ENCODE data around the gene CNNM1.

Gene CNNM1

DNA sequence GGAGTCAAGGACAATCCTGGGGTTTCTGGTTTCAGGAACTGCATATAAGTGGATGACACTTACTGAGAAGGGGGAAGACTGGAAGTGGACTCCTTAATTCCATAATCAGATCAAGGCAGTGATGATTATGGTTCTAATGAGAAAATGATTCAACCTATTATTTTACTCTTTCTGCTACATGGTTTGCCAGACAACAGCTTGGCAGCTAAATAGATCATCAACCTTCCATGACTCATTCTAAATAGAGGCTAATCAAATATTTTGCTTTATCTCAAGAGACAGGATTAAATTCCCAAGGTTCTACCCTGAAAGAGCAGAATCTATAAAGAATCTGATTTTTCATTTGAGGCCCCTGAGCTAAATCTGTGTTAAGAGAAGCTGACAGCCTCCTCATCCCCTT is 46.3 kb downstream of the CNNM1 start:
- no peak for DNase-seq

DNA sequence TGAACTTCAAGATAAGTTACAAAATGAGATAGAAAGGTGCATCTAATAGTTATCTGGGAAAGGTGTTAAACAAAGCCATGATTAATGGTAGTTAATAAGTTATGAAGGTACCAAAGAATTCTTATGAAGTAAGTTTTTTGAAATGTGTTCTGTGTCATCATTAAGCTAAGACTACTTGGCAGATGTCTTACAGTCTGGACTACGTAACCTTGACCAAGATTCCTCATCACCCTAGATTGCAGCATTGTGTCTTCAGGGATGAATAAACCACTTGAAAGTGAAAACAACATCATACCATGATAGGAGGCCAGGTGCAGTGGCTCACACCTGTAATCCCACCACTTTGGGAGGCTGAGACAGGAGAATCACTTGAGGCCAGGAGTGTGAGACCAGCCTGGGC is 53.0 kb downstream of the CNNM1 start:
- no peak for DNase-seq

DNA sequence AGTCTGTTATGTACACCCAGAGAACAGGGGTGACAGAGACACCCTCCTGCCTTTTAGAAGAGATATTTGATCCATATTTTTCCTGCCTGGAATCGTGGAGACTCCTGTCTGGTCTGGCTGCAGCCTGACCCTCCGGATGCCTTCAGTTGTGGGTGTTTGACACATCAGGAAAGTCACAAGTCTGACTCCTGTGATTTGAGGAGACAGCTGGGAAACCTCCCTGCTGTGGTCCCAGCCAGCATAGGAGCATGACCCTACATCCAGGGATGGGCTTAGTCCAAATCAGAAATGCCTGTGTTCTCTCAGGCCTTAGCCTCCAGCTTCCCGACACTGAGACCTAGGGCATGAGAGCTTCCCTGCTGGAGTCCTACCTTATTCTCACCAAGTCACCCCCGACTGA is 57.9 kb downstream of the CNNM1 start:
- DNase-seq, result no peak

DNA sequence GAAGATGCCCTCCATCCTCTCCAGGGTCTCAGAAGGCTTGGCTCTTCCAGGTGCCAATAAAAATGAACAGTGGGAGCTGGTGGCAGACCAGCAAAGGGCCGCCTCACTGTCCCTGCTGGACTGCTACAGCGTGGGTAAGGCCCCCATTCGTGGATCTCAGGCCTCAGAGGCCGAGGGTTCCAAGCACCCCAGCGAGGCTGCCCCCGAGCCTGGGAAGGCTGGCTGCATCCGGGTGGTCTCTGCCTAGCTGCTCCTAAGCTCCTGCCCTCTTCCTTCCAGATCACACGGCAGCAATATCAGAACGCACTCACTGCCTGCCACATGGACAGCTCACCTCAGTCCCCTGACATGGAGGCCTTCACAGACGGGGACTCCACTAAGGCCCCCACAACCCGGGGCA is 58.4 kb downstream of the CNNM1 start:
- DNase-seq, result no peak

DNA sequence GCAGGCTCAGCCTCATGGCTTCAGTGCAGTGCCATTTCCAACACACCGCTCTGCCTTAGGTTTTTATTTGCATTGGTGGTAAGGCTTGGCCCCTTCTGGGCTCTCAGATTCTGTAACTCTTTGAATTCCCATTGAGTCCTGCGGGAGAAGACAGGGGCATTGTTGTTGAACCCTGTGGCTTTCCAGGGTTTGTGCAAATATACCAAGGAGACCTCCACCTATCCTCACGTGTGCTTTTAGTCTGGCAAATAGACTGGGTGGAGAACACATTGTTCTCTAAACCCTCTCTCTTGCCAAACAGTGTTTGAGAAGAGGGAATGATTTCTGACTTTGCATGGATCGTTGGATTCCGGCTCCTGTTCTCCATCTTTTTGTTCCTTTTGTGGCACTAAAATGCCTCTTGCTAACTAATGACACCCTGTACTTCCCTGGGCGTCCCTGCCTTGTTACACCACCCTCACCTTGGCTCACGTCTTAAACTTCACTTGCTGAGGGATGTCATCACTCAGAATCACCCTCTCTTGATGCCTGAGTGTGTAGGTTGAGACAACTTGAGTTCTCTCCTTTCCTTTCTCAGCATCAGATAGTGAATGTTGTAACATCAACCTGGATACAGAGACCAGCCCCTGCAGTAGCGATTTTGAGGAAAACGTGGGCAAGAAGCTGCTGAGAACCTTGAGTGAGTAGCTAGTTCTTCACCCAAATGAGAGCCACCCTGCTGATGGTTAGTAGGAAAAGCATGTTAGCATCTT is 60.7 kb downstream of the CNNM1 start:
- DNase-seq, result no peak

DNA sequence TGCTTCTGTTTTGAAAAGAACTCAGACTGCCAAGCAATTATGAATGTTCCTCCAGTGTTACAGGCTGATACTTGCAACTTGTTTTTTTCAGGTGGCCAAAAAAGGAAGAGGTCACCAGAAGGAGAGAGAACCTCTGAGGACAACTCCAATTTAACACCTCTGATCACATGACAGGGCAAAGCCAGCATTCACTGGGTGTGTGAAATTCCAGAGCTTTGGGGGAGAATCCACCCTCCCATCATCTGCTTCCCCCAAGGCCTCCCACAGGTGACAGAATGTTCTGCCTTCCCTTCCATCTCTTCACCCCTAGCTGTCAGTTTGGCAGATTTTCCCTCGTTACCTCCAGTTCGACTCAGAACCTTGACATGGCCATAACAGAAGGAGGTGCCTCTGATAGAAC is 62.2 kb downstream of the CNNM1 start:
- no peak for DNase-seq

DNA sequence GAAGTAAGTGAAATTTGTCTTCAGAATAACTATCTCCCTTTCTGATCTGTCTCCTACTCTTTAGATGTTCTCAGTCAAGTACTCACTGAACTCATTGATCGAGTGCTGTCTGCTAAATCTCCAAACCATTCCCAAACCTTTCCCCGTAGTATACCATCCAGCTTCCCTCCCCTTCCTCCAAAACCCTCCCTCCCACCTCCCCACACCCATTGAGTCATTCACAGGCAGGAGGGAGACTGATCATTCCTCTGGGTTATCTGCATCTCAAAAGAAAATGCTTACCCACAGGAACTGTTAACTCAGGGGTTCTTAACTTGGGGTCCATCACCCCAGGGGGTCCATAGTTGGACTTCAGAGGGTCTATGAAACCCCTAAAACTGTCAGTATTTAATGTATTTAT is 63.9 kb downstream of the CNNM1 start:
- no peak for DNase-seq

DNA sequence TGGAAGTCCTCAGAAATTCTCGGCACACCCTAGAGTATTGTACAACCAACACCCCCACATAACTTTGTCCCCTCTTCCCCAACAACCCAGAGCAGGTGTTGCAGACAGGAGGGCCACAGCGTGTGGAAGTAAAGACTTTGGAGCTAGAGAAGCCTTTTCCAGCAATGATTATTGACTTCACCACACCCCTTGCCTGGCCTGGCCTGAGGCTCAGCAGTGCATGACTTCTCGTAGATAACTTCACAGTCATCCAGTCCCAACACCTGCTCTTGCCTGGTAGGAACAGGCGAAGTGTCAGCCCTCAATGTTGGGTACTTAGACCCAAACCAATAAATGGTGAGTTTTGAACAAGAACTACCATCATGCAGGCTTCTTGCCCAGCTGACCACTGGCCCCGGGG is 64.5 kb downstream of the CNNM1 start:
- DNase-seq, result no peak

DNA sequence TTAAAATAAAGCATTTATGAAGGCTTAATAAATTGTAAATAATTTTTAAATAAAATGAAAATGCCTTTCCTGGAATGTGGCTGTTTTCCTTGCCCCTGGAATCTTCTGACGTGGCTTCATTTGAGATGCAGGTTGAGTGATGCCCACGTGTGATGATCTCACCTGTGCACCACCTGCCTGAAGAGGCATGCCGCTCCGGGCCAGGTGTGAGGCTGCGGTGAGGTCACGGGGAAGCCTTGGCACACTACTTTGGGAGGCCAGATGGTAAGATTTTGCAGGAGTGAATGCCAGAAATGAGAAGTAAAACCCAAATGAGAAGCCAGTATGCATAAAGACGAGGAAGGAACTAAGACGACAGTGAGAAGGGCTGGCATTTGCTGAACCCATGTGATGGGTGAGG is 65.1 kb downstream of the CNNM1 start:
- no peak for DNase-seq

DNA sequence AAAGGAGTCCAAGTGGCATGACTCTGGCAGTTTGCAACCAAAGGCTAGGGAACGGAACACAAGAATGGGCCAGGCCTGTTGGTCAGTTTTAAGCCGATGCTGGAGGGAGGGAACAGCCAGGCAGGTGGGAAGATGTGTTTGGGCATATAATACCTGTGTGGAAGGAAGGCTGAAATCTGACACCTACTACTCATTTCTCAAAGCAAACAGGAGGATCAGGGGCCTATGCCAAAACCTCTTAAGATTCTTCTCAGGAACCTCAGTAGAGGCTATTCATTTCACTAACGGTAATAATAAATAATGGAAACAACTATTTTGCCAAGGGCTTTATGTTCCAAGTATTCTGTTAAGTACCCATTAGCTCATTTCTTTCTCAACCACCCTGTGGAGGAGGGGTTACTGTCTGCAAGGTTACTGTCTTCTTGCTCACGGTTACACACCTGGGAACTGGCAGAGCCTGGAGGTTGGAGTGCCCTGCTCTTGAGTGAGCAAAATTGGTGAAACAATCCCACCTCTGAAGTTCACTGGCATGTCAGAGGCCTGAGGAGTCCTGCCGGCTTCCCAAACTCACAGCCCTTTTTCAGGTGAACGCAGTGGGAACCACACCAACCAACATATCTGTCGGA is 65.7 kb downstream of the CNNM1 start:
- DNase-seq, result no peak

DNA sequence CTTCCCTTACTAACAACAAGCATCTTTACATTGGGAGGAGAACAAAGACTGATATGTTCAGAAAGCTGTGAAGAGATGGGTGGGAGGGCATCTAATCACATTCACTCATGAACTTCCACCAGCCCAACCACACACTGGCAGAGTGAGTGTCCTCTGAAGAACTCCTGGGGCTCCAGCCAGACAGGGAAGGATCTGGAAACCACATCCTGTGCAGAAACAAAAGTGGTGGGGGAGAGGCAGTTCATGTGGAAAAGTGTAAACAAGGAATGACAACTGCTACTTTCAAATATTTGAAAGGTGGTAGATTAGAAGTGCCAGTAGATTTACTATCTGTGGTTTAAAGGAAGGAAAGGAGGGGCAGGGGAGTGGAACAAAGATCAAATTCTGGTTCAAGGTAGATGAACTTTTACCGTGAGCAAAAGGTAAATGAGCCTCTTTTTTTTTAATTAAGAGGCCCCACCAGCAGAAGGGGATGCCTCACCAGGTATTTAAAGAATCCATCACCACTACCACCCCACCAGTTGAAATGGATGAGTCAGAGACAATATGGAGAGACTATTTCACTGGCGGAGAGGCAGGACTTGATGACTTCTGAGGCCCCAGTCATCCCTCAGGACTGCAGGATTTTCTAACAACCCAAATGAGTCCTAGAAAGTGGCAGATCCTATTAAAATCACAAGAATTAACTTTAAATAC is 66.7 kb downstream of the CNNM1 start:
- DNase-seq, result no peak

DNA sequence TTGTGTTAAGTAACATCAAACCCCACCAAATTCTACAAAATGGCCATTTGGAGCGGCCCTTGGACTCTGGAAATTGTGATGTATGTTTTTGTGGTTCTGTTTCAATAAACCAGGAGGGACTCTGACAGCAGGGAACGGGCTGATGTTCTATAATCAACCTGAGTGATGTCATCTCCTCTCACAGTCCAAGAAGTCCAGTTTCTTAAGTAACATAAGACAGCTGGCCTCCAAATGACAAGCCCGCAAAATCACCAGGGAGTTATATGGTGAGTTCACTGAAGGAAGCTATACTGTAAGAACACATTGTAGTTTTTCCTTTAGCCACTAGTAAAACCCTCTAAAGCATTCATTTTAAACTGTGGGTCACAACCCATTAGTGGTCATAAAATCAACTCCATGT is 67.3 kb downstream of the CNNM1 start:
- no peak for DNase-seq

DNA sequence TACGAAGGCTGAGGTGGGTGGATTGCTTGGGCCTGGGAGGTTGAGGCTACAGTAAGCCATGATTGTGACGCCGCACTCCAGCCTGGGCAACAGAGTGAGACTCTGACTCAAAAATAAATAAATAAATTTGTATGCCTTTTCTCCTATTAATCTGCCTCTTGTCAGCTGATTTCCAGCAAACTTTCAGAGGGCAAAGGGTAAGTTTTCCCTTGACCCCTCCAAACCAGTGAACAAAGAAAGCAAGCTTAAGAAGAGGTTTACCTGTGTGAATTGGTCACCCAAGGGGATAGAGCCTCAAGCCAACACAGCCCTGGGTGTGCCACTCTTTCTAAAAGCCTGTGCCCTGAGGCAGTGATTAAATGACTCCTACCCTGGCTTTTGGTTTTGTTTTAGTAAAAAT is 70.5 kb downstream of the CNNM1 start:
- no peak for DNase-seq

DNA sequence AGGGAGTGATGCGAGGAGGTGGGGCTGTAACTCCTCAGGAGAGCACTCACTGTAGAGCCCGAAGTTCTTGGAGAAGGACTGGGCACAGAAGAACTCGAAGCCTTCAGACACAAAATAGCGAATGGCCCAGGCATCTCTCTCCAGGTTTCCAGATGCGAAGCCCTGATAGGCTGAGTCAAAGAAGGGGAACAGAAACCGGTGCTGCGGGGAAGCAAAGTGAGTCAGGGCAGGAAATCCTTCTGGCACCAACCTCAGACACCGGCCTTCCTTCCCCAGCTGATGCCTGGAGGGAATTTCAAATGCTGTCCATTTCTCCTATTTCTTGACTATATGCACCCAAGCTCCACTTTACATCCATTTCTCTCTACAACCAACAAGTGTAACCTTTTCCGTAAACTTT is 74.5 kb downstream of the CNNM1 start:
- no peak for DNase-seq

DNA sequence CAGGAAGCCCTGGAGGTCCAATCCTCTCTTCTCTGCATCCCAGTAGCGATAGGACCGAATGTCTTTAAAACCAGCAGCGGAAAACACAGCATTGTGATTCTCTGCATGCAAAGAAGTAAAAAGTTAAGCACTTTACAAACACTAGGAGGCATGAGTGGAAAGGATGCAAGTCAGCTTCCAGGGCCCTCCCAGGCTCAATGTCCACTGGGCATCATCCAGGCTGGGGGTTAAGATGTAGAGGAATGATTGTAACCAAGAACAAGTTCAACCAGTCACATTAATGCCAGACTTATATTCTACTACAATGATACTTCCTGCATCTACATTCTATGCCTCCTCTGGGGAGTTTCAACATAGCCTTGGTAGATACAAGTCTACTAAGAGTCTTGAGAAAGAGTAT is 77.0 kb downstream of the CNNM1 start:
- DNase-seq, result no peak

DNA sequence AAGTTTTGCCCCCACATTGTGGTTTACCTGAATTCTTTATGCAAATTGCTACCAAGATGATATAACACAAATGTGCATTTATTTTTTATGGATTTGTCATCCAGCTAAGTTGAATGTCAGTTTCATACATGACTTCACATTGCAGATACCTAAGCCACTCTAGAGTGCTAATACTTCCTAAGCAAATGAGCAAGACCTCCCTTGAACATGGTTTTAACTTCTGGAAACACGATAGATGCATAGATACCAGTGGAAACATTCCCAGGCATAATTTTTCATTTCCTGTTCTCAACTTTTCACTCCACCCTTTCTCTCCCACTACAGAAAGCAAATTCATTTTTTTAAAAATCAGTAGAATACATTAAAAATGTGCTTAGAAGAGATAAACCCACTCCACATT is 81.0 kb downstream of the CNNM1 start:
- DNase-seq, result no peak

DNA sequence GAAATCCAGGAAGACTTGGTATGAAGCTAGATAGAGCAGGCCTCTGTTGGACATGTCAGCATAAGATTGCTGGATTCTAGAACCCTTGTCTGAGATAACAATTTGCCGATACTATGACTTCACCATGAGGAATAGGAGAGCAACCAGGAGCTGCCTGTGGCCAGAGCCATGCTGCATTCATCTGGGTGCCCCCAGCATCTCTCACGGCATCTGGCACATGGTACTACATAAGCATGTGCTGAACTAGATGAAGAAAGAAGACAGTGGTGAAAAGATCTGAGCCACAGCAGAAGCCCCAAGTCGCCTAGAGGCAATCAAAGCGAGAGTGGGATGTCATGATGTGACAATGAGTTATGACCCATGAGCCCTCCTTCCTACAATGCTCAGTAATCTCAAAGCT is 81.7 kb downstream of the CNNM1 start:
- DNase-seq, result no peak

DNA sequence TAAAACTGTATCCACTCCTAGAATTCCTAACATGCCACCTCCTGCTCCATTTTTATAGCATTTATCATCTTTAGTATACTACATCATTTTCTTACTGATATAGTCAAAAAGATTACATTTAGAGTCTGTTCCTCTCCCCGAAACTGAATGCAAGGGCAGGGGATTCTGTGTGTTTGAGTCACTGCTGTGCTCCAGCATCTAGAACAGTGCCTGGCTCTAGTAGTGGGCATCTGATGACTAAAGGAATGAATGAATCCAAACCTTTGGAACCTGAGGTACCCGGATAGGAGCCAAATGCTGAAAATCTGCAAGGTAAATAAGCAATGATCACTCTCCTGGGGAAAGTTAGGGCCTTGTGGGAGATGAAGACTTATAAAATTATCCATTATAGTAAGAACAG is 82.4 kb downstream of the CNNM1 start:
- DNase-seq, result no peak

DNA sequence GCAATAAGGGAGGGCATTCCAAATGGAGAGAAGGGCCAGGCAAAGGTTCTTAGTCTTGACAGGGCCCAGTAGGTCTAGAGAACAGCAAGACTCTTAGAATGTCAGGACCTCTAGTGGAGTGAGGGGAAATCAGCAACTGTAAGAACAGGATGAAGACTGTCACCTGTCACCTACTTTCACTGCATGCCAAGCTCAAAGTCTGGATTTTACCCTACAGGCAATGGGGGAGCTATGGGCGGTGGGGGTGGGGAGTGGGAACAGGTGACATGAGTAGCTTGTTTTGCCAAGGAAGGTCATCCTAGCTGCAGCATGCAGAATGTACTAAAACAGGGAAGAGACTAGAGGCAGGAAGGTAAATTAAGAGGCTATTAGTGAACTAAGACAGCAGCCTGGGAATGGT is 82.9 kb downstream of the CNNM1 start:
- DNase-seq, result no peak

DNA sequence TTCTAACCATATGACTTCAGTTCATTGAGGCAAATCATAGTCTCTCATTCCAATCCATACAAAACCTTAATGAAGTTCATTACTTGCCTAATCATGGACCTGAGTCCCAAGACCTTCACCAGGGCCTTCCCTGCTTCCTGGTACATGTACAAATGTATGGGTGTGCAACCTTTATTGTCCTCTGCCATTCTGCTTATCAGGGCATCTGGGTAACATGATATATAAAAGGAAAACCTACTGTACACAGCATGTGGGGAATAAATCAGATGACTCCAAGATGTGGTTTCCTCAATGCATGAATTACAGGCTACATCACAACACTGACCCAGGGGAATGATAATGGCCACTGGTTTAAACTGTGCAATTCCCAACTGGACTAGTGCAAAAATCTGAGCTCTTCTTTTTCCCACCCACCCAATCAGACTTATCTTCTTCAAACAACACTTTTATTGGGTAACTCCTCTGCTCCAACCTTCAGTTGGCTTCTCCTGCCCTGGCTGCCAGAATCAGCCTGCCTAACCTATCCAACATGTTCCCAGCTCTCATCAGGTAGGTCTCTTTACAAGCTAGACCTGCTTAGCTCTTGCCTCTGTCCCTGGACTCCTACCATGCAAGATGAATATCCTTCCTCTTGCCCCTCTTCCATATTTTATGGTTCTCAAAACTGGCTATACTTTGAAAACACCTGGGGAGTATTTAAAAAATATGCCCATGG is 89.9 kb downstream of the CNNM1 start:
- DNase-seq, result no peak

DNA sequence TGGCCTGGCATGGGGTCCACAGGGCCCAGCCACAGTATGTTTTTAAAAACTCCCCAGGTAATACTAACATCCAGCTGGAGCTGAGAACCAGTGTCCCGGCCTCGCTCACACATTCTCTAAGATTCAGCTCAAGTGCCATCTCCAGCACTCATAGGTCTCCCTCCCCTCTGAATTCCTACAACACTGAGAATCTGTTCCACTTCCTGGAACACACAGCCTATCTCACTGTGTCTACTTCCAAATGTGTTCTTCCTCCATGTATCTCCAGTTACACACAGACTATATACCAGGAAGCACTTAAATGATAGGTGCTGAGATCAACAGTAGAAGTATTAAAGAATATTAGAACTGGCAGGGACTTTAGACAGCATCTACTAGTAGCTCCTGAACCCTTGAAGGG is 90.5 kb downstream of the CNNM1 start:
- DNase-seq, result no peak

DNA sequence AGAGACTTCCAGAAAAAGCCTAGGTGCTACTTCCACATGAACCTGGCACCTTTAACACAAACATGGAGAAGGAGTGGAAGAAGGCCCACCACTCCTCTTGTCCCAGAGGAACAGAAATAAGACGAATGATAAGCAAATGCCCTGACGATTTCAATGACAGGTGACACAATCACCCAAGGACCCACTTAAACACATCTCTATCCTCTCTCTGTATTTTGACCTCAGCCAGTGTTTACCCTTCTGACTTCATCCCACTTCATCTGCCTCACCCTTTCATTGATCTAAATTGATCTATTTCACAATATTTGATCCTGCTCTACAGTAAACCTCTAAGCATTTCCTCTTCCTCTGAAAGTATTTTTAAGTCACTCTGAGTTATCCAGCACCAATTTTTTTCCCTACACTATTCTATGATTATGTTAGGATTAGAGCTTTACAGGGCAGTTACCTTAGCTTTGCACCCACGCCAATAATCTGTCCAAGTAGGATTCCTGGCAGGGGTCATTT is 92.1 kb downstream of the CNNM1 start:
- no peak for DNase-seq

DNA sequence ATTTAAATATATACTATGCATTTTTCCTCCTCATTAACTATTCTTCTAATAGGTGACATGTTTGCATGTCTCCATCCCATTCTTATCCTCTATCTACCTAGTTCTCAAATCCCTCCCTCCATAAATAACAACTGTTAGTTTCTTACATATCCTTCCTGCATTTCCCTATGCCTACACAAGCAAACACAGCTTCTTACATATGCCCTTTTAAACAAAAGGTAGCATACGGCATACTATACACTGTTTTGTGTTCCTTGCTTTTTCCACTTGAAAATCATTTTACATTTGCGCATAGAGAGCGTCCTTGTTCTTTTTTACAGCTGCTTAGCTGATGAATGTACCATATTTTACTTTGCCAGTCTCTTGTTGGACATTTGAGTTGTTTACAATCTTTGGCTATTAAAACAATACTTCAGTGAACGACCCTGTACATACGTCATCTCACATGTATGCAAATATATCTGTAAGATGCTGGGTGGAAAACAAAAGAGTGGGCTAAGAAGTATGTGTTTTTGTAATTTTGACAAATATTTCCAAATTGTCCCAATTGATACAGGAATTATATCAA is 93.5 kb downstream of the CNNM1 start:
- no peak for DNase-seq
